Testis (tissue), 3 donors: Measurements from ENCODE around the gene CSF3R. TPM values are rescaled to one million over a fixed set of nuclear protein-coding genes. Genes with fewer than 3 reads are reported as not detected.
"Not testable (repeated sequence)": the region's sequence is repeated elsewhere in the genome, so short reads cannot be mapped to it uniquely, and the experiment has no call there.

Experiments used
- DNase-seq: peaks from one replicate; pipeline ENCODE4 v3.0.0-alpha.2; 2019
- H3K27ac ChIP-seq, 2 donors: fragments of 200-600 bp; sonication (generic); one replicate each; pipeline ENCODE4 v1.5.1; 2019
- H3K27me3 ChIP-seq: fragments of 200-600 bp; sonication (generic); one replicate; pipeline ENCODE4 v1.5.1; 2019
- H3K36me3 ChIP-seq: fragments of 200-600 bp; sonication (generic); one replicate; pipeline ENCODE4 v1.5.1; 2017; ENCODE audit warnings: low read depth; ENCODE audit errors: missing control alignments
- H3K4me1 ChIP-seq: fragments of 200-600 bp; sonication (generic); one replicate; pipeline ENCODE4 v1.5.1; 2019
- H3K4me3 ChIP-seq, 2 donors: fragments of 200-600 bp; sonication (generic); one replicate each; pipeline ENCODE4 v1.5.1; 2017 to 2019
- H3K9me3 ChIP-seq: fragments of 200-600 bp; sonication (generic); one replicate; pipeline ENCODE4 v1.5.1; 2017
- POLR2A ChIP-seq: fragments of 450-650 bp; IDR thresholded peaks from one replicate; pipeline ENCODE4 v1.6.1; 2017; ENCODE audit warnings: antibody characterized with exemption, mild to moderate bottlenecking, moderate library complexity
- WGBS, 2 donors: methylation state at CpG; one replicate each; pipeline ENCODE4 v1.1.5; 2018; 5-methylcytosine and 5-hydroxymethylcytosine counted together
- intact Hi-C: fragments of 100-400 bp; cut with DNase I; formaldehyde crosslinking; loops from one replicate; pipeline ENCODE4 v1.15.1; 2023; ENCODE audit warnings: low total_unique reads
- polyA plus RNA-seq: library from polyadenylated mRNA; stranded (reverse); fragments of 350-450 nt; fragmentation: Illumina TruSeq; extraction: RNeasy Lipid Tissue Mini Kit (QIAGEN cat#74804); gene quantifications from one replicate; pipeline ENCODE4 v1.2.3, GENCODE V29; 2014; ENCODE audit warnings: low read depth, low replicate concordance; ENCODE audit not compliant: insufficient read depth
- total RNA-seq, 2 donors: library from RNA; depleted of rRNA; stranded (reverse); fragments of >200 nt; gene quantifications; one replicate each; pipeline ENCODE4 v1.2.3, GENCODE V29; 2016
- TF ChIP-seq, protein P1 (sequence below), 3 experiments: fragments of 450-650 bp in 2 of 3; fragments of 200-600 bp in 1 of 3; sonication (generic) in 1 of 3; IDR thresholded peaks; one replicate each; pipeline ENCODE4 v1.5.1; 2016 to 2019; ENCODE audit warnings: antibody characterized with exemption in 3 of 3, mild to moderate bottlenecking in 2 of 3, moderate library complexity in 1 of 3

CSF3R gene
- total and polyA plus RNA-seq, 3 donors from 2014 or later, result 2.0 to 4.9 (median 3.8) TPM

GRCh38 chr1:36481091-36481490, 1.6 kb downstream of the CSF3R start:
- TF ChIP-seq POLR2A, result no peak
- TF ChIP-seq, protein P1, sequence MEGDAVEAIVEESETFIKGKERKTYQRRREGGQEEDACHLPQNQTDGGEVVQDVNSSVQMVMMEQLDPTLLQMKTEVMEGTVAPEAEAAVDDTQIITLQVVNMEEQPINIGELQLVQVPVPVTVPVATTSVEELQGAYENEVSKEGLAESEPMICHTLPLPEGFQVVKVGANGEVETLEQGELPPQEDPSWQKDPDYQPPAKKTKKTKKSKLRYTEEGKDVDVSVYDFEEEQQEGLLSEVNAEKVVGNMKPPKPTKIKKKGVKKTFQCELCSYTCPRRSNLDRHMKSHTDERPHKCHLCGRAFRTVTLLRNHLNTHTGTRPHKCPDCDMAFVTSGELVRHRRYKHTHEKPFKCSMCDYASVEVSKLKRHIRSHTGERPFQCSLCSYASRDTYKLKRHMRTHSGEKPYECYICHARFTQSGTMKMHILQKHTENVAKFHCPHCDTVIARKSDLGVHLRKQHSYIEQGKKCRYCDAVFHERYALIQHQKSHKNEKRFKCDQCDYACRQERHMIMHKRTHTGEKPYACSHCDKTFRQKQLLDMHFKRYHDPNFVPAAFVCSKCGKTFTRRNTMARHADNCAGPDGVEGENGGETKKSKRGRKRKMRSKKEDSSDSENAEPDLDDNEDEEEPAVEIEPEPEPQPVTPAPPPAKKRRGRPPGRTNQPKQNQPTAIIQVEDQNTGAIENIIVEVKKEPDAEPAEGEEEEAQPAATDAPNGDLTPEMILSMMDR (IDR thresholded peaks at IDR 0.05), result no peak
- no peak for DNase-seq
- 91 to 92% methylated on average over 6 of the region's 6 CpGs for WGBS, 2 donors
- no peaks in the 10 kb centered on the region for H3K27me3 ChIP-seq
- H3K9me3 ChIP-seq, result no peaks in the 10 kb centered on the region
- no peaks in the 10 kb centered on the region for H3K4me1 ChIP-seq
- H3K27ac ChIP-seq, result no peak overlapping the region
- H3K4me3 ChIP-seq, result no peak overlapping the region
- H3K36me3 ChIP-seq, result no peaks in the 10 kb centered on the region
- intact Hi-C loops, result no loop called here

- no peak for TF ChIP-seq POLR2A
- TF ChIP-seq, protein P1 (IDR thresholded peaks at IDR 0.05), result no peak
- Histone ChIP-seq H3K36me3 (no peaks in the 10 kb centered on the region), H3K4me3 (no peak overlapping the region), H3K27ac (no peak overlapping the region), H3K9me3 (no peaks in the 10 kb centered on the region), H3K4me1 (no peaks in the 10 kb centered on the region), H3K27me3 (no peaks in the 10 kb centered on the region)
- no peak for DNase-seq
- 80 to 82% methylated on average over 2 of the region's 2 CpGs for WGBS, 2 donors
- intact Hi-C loops, result no loop called here
Measured at GRCh38 chr1:36480161-36480560, 2.6 kb downstream of the CSF3R start.

DNA sequence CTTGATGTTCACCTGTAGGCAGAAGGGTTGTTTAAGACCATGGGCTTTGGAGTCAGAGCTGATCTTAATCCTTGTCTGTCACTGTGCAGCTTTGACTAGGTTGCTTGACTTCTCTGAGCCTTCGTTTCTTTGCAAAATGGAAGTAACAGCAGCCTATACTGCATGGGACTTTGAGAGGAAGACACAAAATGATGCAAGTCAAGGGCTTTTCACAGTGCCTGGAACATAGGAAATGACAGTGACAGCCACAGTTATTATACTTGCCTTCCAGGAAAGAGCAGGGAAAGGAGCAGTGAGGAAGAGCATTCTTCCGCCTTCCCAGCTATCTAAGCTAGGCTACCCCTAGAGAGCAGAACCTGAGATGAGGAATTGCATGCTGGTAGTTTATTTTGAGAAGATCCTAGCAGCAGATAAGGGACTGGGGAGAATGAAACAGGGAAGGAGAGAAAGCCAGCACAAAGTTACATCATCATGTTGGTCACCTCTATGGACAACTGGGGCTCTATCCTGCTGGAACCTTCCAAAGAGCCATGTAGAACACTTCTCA, 3.1 kb downstream of the CSF3R start:
- H3K27me3 ChIP-seq, result no peaks in the 10 kb centered on the region
- WGBS, 2 donors, result 85 to 96% methylated on average over 2 of the region's 2 CpGs
- H3K27ac ChIP-seq, result no peak overlapping the region
- H3K9me3 ChIP-seq, result no peaks in the 10 kb centered on the region
- DNase-seq, result no peak
- H3K4me3 ChIP-seq, result no peak overlapping the region
- H3K36me3 ChIP-seq, result no peaks in the 10 kb centered on the region
- TF ChIP-seq, protein P1 (IDR thresholded peaks at IDR 0.05), result no peak
- TF ChIP-seq POLR2A, result no peak
- intact Hi-C loops, result no loop called here
- H3K4me1 ChIP-seq, result no peaks in the 10 kb centered on the region

GRCh38 chr1:36477615-36478014, 5.1 kb downstream of the CSF3R start:
- H3K27ac ChIP-seq, H3K27me3 ChIP-seq, H3K4me3 ChIP-seq, H3K4me1 ChIP-seq, H3K36me3 ChIP-seq, H3K9me3 ChIP-seq, DNase-seq, intact Hi-C loops: not testable (repeated sequence)
- 89 to 97% methylated on average over 13 of the region's 13 CpGs for WGBS, 2 donors

DNA sequence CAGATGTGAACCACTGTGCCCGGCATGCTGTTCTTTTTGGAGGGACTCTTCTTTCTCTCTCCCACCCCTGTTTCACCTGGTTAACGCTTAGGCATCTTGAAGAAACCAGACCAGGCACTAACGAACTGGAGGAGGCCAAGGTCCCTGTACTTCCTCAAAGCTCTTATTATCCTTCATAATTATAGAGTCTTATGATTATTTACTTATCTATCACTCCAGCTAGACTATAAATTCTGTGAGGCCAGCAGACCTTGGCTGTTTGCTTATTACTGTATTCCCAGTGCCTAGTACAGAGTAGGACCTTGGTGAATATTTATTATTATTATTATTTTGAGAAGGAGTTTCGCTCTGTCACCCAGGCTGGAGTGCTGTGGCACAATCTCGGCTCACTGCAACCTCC, 5.8 kb downstream of the CSF3R start:
- Histone ChIP-seq H3K27ac (no peak overlapping the region), H3K4me1 (no peaks in the 10 kb centered on the region), H3K9me3 (no peaks in the 10 kb centered on the region), H3K4me3 (no peak overlapping the region), H3K36me3 (no peaks in the 10 kb centered on the region), H3K27me3 (no peaks in the 10 kb centered on the region)
- DNase-seq, result no peak
- intact Hi-C loops, result no loop called here
- 78 to 81% methylated on average over 5 of the region's 5 CpGs for WGBS, 2 donors
- TF ChIP-seq, protein P1 (IDR thresholded peaks at IDR 0.05), result no peak
- TF ChIP-seq POLR2A, result no peak
